SK-N-SH treated with all-trans-retinoic acid at 6 μM for 48 hours (cell line): ENCODE measurements around the gene CDK10.
A peak's percentile ranks its signal among the peaks of the same experiment; 100 is the strongest.

ENCODE experiments used
- ATAC-seq: fragments of 200-7000 bp; cut with Tn5 transposase; 3 replicates; pipeline ENCODE4 v1.9.1; 2020; ENCODE audit warnings: mild to moderate bottlenecking, moderate library complexity
- CSDC2 ChIP-seq: fragments of 250-450 bp; sonication (Bioruptor Pico); IDR thresholded peaks from 2 replicates; pipeline ENCODE4 v1.5.0; 2020; ENCODE audit warnings: mild to moderate bottlenecking, moderate library complexity
- ESRRG ChIP-seq: fragments of 250-450 bp; sonication (Bioruptor Pico); IDR thresholded peaks from 2 replicates; pipeline ENCODE4 v1.6.1; 2021; ENCODE audit warnings: mild to moderate bottlenecking
- GLIS3 ChIP-seq: fragments of 250-450 bp; sonication (Bioruptor Pico); IDR thresholded peaks from 2 replicates; pipeline ENCODE4 v1.5.0; 2020; ENCODE audit warnings: mild to moderate bottlenecking, moderate library complexity
- ISL1 ChIP-seq: fragments of 250-450 bp; sonication (Bioruptor Pico); IDR thresholded peaks from 2 replicates; pipeline ENCODE4 v2.1.2; 2022; ENCODE audit warnings: mild to moderate bottlenecking, moderate library complexity
- OSR1 ChIP-seq: fragments of 250-450 bp; sonication (Bioruptor Pico); IDR thresholded peaks from 2 replicates; pipeline ENCODE4 v1.8.0; 2022; ENCODE audit warnings: moderate library complexity, mild to moderate bottlenecking, inconsistent platforms
- PPARA ChIP-seq: fragments of 250-450 bp; sonication (Bioruptor Pico); IDR thresholded peaks from 2 replicates; pipeline ENCODE4 v1.5.0; 2020; ENCODE audit warnings: mild to moderate bottlenecking, borderline replicate concordance
- SNAI2 ChIP-seq: fragments of 250-450 bp; sonication (Bioruptor Pico); IDR thresholded peaks from 2 replicates; pipeline ENCODE4 v1.5.0; 2020; ENCODE audit warnings: mild to moderate bottlenecking, moderate library complexity
- TCF4 ChIP-seq: fragments of 250-450 bp; sonication (Bioruptor Pico); IDR thresholded peaks from 2 replicates; pipeline ENCODE4 v1.8.0; 2021; ENCODE audit warnings: mild to moderate bottlenecking, moderate library complexity, borderline replicate concordance
- ZNF565 ChIP-seq: fragments of 450-650 bp; formaldehyde crosslinking; conservative IDR thresholded peaks from 2 replicates; pipeline ENCODE4 v1.5.0; 2020; ENCODE audit warnings: low read depth, mild to moderate bottlenecking, moderate library complexity
- ZNF70 ChIP-seq: fragments of 450-650 bp; formaldehyde crosslinking; IDR thresholded peaks from 2 replicates; pipeline ENCODE4 v1.5.0; 2020; ENCODE audit warnings: mild to moderate bottlenecking, moderate library complexity
- ZNF8 ChIP-seq: fragments of 450-650 bp; formaldehyde crosslinking; IDR thresholded peaks from 2 replicates; pipeline ENCODE4 v1.5.0; 2020; ENCODE audit warnings: mild to moderate bottlenecking, moderate library complexity
- TF ChIP-seq, protein P1 (sequence below): fragments of 250-450 bp; sonication (Bioruptor Pico); IDR thresholded peaks from 2 replicates; pipeline ENCODE4 v1.5.1; 2021; ENCODE audit warnings: mild to moderate bottlenecking, moderate library complexity
- TF ChIP-seq, protein P2 (sequence below): fragments of 250-450 bp; sonication (Bioruptor Pico); IDR thresholded peaks from 2 replicates; pipeline ENCODE4 v1.5.0; 2020; ENCODE audit warnings: mild to moderate bottlenecking, moderate library complexity
- TF ChIP-seq, protein P3 (sequence below): fragments of 250-450 bp; sonication (Bioruptor Pico); IDR thresholded peaks from 2 replicates; pipeline ENCODE4 v1.8.0; 2020; ENCODE audit warnings: mild to moderate bottlenecking, moderate library complexity, borderline replicate concordance

Gene CDK10

DNA sequence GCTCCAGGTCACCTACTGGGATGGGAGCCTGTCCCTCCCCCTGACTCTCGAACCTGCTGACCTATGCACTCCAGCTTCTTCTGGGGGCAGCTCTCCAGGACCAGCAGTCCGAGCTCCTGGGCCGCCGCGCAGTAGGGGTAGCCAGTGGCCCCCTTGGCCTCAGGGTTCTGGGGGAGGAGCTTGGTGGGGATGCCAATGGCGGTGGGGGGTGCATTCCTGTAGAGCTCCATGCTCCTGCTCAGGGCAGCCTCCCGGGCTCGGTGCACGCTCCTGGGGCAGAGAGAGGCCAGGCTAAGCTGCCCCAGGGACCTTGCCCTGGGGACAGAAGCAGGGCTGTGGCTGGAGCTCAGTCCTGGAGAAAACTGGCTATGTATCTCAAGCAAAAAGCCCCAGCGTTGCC is 22.7 kb downstream of the CDK10 start (continued):
- TF ChIP-seq, protein P1, sequence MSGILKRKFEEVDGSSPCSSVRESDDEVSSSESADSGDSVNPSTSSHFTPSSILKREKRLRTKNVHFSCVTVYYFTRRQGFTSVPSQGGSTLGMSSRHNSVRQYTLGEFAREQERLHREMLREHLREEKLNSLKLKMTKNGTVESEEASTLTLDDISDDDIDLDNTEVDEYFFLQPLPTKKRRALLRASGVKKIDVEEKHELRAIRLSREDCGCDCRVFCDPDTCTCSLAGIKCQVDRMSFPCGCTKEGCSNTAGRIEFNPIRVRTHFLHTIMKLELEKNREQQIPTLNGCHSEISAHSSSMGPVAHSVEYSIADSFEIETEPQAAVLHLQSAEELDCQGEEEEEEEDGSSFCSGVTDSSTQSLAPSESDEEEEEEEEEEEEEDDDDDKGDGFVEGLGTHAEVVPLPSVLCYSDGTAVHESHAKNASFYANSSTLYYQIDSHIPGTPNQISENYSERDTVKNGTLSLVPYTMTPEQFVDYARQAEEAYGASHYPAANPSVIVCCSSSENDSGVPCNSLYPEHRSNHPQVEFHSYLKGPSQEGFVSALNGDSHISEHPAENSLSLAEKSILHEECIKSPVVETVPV (CRISPR knock-in tag) = no peak
- TF ChIP-seq OSR1 (CRISPR knock-in tag) = no peak
- no peak for TF ChIP-seq ISL1 (CRISPR knock-in tag)
- TF ChIP-seq PPARA (CRISPR knock-in tag) = no peak

DNA sequence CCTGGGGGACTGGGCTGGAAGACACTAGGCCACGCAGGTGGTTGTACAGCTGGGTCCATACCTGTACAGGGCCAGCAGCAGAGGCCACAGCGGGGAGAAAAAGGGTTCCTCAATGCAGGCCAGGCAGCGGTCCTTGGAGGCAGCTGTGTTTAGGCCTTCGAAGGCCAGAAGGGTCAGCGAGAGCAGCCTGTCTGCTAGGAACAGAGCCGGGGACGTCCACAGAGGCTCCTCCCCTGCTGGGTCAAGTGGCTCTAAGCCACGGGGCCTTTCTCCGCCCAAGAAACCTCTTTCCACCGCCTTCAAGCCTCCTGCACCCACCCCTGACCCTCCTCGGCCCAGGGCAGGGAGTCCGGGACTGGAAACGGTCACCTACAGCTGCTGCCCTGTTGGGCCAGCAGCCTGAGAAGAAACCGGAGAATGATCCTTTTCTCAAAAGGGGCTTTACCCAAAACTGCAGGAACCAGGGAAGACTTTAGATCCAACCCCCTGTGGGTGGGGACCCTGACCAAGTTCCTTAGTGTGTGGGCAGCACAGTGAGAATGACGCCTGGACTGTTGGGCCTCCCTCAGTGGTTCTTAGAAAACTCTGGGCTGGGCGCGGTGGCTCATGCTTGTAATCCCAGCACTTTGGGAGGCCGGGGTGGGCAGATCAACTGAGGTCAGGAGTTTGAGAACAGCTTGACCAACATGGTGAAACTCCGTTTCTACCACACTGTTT is 23.4 kb downstream of the CDK10 start:
- no peak for ATAC-seq
- no peak for TF ChIP-seq ESRRG (CRISPR knock-in tag)
- TF ChIP-seq, protein P1 (CRISPR knock-in tag) = no peak
- TF ChIP-seq GLIS3 = no peak
- no peak for TF ChIP-seq ZNF8
- no peak for TF ChIP-seq SNAI2 (CRISPR knock-in tag)
- no peak for TF ChIP-seq ZNF565
- no peak for TF ChIP-seq ISL1 (CRISPR knock-in tag)
- no peak for TF ChIP-seq CSDC2 (CRISPR knock-in tag)

DNA sequence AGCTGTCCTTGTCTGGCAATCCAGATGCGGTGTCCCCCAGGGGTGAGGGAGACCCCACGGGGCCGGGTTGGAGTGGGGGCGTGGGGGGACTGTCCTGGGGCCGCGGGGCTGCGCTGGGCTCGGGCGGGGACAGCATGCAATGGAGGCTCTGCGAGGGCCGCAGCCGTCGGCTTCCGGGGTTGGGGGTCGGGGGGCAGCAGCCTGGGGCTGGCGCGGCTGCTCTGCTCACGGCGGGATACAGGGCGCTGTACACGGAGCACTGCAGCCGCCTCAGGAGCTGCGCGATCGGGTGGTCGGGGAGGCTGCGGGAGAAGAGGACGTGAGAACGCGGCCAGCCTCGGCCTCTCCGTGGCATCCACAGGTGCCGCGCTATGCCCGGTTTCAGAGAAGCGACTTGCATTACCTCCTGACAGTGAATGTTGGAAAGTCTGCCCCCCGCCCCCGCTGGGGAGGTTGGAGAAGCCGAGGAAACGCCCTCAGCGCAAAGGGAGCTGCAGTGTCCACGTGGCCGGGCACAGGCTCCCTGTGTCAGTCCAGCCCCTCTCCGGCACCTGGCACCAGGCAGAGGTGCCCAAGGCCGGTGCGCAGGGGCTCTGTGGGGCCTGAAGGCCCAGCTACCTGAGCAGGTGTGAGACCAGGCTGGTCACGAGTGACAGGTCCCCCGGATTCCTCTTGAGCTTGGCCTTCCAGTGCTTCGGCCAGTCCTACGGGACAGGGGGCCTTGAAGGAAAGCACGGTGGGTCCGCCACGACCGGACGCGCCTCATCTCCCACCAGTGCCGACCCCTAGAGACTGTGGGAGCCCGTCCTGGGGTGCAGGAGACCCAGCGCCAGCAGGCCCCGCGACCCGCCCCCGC is 24.4 kb downstream of the CDK10 start:
- TF ChIP-seq ZNF70 (CRISPR knock-in tag) = no peak
- TF ChIP-seq, protein P2, sequence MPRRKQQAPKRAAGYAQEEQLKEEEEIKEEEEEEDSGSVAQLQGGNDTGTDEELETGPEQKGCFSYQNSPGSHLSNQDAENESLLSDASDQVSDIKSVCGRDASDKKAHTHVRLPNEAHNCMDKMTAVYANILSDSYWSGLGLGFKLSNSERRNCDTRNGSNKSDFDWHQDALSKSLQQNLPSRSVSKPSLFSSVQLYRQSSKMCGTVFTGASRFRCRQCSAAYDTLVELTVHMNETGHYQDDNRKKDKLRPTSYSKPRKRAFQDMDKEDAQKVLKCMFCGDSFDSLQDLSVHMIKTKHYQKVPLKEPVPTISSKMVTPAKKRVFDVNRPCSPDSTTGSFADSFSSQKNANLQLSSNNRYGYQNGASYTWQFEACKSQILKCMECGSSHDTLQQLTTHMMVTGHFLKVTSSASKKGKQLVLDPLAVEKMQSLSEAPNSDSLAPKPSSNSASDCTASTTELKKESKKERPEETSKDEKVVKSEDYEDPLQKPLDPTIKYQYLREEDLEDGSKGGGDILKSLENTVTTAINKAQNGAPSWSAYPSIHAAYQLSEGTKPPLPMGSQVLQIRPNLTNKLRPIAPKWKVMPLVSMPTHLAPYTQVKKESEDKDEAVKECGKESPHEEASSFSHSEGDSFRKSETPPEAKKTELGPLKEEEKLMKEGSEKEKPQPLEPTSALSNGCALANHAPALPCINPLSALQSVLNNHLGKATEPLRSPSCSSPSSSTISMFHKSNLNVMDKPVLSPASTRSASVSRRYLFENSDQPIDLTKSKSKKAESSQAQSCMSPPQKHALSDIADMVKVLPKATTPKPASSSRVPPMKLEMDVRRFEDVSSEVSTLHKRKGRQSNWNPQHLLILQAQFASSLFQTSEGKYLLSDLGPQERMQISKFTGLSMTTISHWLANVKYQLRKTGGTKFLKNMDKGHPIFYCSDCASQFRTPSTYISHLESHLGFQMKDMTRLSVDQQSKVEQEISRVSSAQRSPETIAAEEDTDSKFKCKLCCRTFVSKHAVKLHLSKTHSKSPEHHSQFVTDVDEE = no peak
- TF ChIP-seq, protein P1 (CRISPR knock-in tag) = no peak
- no peak for TF ChIP-seq TCF4 (CRISPR knock-in tag)
- no peak for TF ChIP-seq CSDC2 (CRISPR knock-in tag)
- ATAC-seq = peak; percentile 3

DNA sequence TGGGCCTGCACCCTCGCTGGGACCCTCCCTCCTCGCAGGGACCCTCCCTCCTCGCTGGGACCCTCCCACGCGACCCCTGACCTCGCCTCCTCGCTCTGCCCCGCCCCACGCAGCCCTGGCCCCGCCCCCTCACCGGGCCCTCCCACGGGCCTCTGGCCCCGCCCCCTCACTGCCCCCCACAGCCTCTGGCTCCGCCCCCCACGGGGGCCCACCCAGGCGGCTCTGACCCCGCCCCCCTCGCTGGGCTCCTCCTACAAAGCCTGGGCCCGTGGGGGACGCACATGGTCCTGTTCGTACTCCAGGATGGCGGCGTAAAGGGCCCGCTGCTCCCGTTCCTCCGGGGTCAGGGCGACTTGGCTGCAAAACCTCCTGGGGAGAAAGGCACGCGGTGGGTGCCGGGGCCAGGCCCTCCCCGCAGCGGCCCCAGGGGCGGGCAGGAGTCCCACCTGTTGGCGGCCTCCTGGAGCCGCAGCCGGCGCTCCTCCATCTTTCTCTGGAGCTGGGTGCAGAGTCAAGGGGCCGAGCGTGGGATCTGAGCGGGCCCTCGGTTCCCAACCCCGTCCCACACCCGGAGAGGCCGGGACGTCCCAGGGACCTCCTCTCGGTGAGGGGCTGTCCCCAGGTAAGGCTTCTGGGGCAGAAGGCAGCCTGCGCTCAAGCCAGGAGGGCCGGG is 25.2 kb downstream of the CDK10 start:
- peak; percentile 83 for ATAC-seq
- TF ChIP-seq ISL1 (CRISPR knock-in tag) = no peak
- TF ChIP-seq, protein P3, sequence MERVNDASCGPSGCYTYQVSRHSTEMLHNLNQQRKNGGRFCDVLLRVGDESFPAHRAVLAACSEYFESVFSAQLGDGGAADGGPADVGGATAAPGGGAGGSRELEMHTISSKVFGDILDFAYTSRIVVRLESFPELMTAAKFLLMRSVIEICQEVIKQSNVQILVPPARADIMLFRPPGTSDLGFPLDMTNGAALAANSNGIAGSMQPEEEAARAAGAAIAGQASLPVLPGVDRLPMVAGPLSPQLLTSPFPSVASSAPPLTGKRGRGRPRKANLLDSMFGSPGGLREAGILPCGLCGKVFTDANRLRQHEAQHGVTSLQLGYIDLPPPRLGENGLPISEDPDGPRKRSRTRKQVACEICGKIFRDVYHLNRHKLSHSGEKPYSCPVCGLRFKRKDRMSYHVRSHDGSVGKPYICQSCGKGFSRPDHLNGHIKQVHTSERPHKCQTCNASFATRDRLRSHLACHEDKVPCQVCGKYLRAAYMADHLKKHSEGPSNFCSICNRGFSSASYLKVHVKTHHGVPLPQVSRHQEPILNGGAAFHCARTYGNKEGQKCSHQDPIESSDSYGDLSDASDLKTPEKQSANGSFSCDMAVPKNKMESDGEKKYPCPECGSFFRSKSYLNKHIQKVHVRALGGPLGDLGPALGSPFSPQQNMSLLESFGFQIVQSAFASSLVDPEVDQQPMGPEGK (CRISPR knock-in tag) = 0 out of 2 replicates have a peak, but pooled peaks have one; percentile 17
